Fibroblast of pulmonary artery (primary cell): Measurements from ENCODE around the gene ZNF253.

Experiments used
- DNase-seq: peaks from one replicate; pipeline ENCODE4 v3.0.0-alpha.2; 2010; ENCODE audit warnings: low read depth
- H3K4me3 ChIP-seq: replicated peaks from 2 replicates; pipeline ENCODE4 v1.5.1; 2011; ENCODE audit warnings: low read depth, mild to moderate bottlenecking, control low read depth, low read length, moderate library complexity
- TF ChIP-seq, protein P1 (sequence below): IDR thresholded peaks from 2 replicates; pipeline ENCODE4 v1.5.1; 2011; ENCODE audit warnings: mild to moderate bottlenecking, control low read depth, low read length, inconsistent platforms; ENCODE audit errors: missing control alignments

The ZNF253 gene

DNA sequence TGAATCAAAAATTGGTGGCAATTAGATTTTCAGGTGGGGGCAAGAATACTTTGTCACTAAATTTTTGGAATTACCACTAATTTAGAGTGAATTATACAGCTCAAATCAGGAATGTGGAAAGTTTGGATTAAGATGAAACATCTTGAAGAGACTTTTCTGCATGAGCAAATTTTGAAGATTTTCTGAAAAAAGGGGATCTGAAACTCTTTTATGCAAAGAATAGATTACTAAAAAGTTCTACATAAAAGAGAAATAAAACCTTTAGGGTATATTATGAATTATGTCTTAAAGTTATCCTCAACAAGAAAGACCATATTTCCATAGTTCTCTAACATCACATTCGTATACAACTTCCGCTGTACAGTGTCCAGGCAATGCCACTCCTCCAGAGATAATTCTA is 71.7 kb downstream of the ZNF253 start:
- TF ChIP-seq, protein P1, sequence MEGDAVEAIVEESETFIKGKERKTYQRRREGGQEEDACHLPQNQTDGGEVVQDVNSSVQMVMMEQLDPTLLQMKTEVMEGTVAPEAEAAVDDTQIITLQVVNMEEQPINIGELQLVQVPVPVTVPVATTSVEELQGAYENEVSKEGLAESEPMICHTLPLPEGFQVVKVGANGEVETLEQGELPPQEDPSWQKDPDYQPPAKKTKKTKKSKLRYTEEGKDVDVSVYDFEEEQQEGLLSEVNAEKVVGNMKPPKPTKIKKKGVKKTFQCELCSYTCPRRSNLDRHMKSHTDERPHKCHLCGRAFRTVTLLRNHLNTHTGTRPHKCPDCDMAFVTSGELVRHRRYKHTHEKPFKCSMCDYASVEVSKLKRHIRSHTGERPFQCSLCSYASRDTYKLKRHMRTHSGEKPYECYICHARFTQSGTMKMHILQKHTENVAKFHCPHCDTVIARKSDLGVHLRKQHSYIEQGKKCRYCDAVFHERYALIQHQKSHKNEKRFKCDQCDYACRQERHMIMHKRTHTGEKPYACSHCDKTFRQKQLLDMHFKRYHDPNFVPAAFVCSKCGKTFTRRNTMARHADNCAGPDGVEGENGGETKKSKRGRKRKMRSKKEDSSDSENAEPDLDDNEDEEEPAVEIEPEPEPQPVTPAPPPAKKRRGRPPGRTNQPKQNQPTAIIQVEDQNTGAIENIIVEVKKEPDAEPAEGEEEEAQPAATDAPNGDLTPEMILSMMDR = no peak
- DNase-seq = no peak
- H3K4me3 ChIP-seq = no peak overlapping the region

DNA sequence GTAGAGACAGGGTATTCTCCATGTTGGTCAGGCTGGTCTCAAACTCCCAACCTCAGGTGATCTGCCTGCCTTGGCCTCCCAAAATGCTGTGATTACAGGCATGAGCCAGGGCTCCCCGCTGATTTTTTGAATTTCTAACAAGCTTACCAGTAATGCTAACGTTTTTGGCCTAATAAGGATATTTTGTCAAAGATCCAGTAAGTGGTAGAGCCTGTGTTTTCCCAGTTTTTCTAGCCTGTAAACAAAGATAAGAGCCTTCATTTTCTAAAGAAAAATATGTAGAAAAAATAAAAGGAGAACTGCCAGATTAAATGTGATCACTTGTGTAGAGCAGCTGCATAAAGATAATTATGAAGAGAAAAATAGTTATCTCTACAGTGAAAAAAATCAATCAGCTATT is 72.8 kb downstream of the ZNF253 start:
- H3K4me3 ChIP-seq = no peak overlapping the region
- DNase-seq = no peak
- TF ChIP-seq, protein P1 = no peak

DNA sequence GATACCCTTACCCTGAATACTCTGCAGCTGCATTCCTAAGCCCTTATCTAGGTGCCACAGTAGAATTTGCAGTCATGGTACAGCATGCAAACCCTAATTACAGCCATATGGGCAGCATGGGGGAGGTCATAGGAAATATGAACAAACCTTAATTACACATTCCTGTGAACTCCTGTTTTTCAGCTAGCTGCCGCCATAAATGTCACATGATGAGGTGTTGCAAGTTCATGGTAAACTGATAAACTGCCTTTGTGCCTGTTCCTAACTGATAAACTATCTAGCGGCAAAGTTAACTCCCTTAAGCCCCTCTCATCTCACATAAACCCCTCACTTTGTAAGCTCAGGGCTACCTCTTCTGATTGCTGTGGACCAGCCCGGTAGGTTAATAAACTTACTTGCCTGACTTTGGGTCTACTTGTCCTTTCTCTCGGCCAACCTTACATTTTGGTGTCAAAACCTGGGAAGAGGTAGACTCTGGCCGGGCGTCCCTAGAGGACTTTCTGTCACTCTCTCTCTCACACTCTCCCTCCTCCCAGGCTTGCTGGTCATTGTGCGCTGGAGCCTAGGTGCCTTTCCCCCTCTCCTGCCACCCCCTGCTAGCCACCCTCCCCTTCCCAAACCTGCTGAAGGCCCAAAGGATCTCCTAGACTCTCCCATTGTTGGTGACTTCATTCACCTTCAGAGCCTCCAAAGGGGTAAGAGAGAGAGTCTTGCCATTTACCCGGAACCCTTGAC is 78.3 kb downstream of the ZNF253 start:
- H3K4me3 ChIP-seq = no peak overlapping the region
- TF ChIP-seq, protein P1 = no peak
- DNase-seq = no peak
